Stomach (tissue), 9 donors: ENCODE results near the gene PYHIN1. TPM values are rescaled to one million over a fixed set of nuclear protein-coding genes. Genes with fewer than 3 reads are reported as not detected.
A peak's percentile ranks its signal among the peaks of the same experiment; 100 is the strongest.

ENCODE experiments used
- DNase-seq, 2 donors: peaks; one replicate each; pipeline versions ENCODE4 v3.0.0 to v3.0.0-alpha.2; 2013 to 2019
- H3K27ac ChIP-seq, 5 donors: fragments of 200-600 bp in 4 of 5; sonication (generic) in 4 of 5; one replicate each; pipeline ENCODE4 v1.5.1; 2013 to 2019; ENCODE audit warnings: mild to moderate bottlenecking in 1 of 5, moderate library complexity in 1 of 5
- H3K27me3 ChIP-seq, 3 donors: fragments of 200-600 bp; sonication (generic); one replicate each; pipeline ENCODE4 v1.5.1; 2017 to 2019; ENCODE audit warnings: mixed run types in 1 of 3
- H3K36me3 ChIP-seq, 4 donors: fragments of 200-600 bp; sonication (generic); 1 replicate in 3 of 4; 2 replicates in 1 of 4; pipeline ENCODE4 v1.5.1; 2016 to 2019
- H3K4me1 ChIP-seq, 4 donors: fragments of 200-600 bp; sonication (generic); one replicate each; pipeline ENCODE4 v1.5.1; 2016 to 2019
- H3K4me3 ChIP-seq, 4 donors: fragments of 200-600 bp; sonication (generic) in 3 of 4; one replicate each; pipeline ENCODE4 v1.5.1; 2016 to 2019; ENCODE audit warnings: mild to moderate bottlenecking in 1 of 4
- H3K9me3 ChIP-seq, 4 donors: fragments of 200-600 bp; sonication (generic); one replicate each; pipeline ENCODE4 v1.5.1; 2016 to 2019
- EP300 ChIP-seq: sonication (generic); formaldehyde crosslinking; IDR thresholded peaks from one replicate; pipeline ENCODE4 v1.6.1; 2017; ENCODE audit warnings: antibody characterized with exemption
- POLR2A ChIP-seq, 4 donors: fragments of 450-650 bp; IDR thresholded peaks; one replicate each; pipeline ENCODE4 v1.6.1; 2016; ENCODE audit warnings: antibody characterized with exemption in 4 of 4, control low read depth in 2 of 4, mild to moderate bottlenecking in 1 of 4, moderate library complexity in 1 of 4
- POLR2AphosphoS5 ChIP-seq, 3 donors: sonication (generic); formaldehyde crosslinking; IDR thresholded peaks; one replicate each; pipeline ENCODE4 v1.6.1; 2016; ENCODE audit warnings: antibody characterized with exemption in 3 of 3
- WGBS, 5 donors: extraction: QIAGEN DNeasy Blood & Tissue Kit in 3 of 5; methylation state at CpG; one replicate each; pipeline versions ENCODE4 v1.1.5 to v1.1.7; 2013 to 2018; 5-methylcytosine and 5-hydroxymethylcytosine counted together
- intact Hi-C: fragments of 100-400 bp; cut with DNase I; formaldehyde crosslinking; loops from one replicate; pipeline ENCODE4 v1.15.1; 2023; ENCODE audit warnings: low total_unique reads
- polyA plus RNA-seq, 3 donors: library from polyadenylated mRNA; stranded (reverse); fragments of 200-250 nt; gene quantifications; one replicate each; pipeline ENCODE4 v1.2.3, GENCODE V29; 2013
- total RNA-seq, 5 donors: library from RNA; depleted of rRNA; stranded (reverse); fragments of >200 nt; gene quantifications; one replicate each; pipeline versions ENCODE4 v1.1.0 to v1.2.3, GENCODE V29; 2014 to 2016
- TF ChIP-seq, protein P1 (sequence below), 7 experiments: fragments of 450-650 bp in 4 of 7; fragments of 200-600 bp in 3 of 7; sonication (generic) in 3 of 7; IDR thresholded peaks; one replicate each; pipeline ENCODE4 v1.5.1; 2016 to 2019; ENCODE audit warnings: antibody characterized with exemption in 7 of 7, control low read depth in 2 of 7, mild to moderate bottlenecking in 1 of 7
- donor health status: healthy with polysubstance abuse.
- donor health status: Bipolar disorder and iron deficiency.
- donor health status: healthy.

Gene PYHIN1
- total and polyA plus RNA-seq, 8 donors, result 0.25 to 79.9 (median 2.3) TPM; not detected in 1

DNA sequence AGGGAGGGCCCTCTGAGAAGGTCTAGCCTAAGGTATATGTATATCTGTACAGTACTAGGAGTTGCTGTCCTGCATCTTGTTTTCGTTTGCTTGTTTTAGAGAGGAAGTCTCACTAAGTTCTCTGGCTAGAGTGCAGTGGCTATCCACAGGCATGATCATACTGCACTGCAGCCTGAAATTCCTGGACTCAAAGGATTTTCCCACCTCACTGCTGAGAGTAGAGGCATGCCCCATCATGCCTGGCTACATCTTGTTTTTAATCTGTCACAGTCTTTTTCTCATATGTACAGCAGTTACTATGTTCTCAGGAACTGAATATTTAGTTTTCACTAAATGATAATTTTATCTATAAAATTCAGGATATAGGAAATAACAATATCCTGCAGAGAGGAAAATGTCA, 15.3 kb upstream of the PYHIN1 start:
- Histone ChIP-seq H3K27me3 (no peaks in the 10 kb centered on the region), H3K27ac (no peak overlapping the region), H3K36me3 (no peaks in the 10 kb centered on the region), H3K9me3 (peaks cover 0 to 31% (median 16%) of the 10 kb centered on the region in 4 donors), H3K4me1 (no peaks in the 10 kb centered on the region), H3K4me3 (no peak overlapping the region)
- 44 to 65% (median 57%) methylated on average over 1 of the region's 1 CpG for WGBS, 5 donors
- TF ChIP-seq EP300 (no peak), POLR2A (IDR thresholded peaks at IDR 0.05) (no peak), POLR2AphosphoS5 (IDR thresholded peaks at IDR 0.05) (no peak)
- TF ChIP-seq, protein P1, sequence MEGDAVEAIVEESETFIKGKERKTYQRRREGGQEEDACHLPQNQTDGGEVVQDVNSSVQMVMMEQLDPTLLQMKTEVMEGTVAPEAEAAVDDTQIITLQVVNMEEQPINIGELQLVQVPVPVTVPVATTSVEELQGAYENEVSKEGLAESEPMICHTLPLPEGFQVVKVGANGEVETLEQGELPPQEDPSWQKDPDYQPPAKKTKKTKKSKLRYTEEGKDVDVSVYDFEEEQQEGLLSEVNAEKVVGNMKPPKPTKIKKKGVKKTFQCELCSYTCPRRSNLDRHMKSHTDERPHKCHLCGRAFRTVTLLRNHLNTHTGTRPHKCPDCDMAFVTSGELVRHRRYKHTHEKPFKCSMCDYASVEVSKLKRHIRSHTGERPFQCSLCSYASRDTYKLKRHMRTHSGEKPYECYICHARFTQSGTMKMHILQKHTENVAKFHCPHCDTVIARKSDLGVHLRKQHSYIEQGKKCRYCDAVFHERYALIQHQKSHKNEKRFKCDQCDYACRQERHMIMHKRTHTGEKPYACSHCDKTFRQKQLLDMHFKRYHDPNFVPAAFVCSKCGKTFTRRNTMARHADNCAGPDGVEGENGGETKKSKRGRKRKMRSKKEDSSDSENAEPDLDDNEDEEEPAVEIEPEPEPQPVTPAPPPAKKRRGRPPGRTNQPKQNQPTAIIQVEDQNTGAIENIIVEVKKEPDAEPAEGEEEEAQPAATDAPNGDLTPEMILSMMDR (IDR thresholded peaks at IDR 0.05), result no peak
- intact Hi-C loops, result no loop called here
- no peak for DNase-seq

DNA sequence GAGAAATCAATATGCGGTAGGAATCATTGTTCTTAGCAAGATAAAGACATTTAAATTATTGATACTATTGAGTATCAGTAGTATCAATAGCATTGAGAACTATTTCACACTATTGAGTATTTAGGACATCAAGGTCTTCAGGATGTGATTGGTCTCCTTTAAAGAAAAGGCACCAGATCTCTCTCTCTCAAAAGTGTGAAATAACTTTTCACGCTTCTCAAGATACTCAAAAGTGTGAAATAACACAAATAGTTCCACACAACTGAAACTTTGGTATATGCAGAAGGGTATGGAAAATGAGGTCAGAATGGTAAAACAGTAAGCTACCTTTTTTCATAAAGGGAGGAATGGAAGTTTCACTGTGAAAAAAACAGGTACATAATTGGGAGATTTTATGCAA, 6.7 kb upstream of the PYHIN1 start:
- Histone ChIP-seq H3K4me3 (no peak overlapping the region), H3K4me1 (no peaks in the 10 kb centered on the region), H3K9me3 (peaks cover 0 to 35% (median 14%) of the 10 kb centered on the region in 4 donors), H3K27ac (no peak overlapping the region), H3K27me3 (no peaks in the 10 kb centered on the region), H3K36me3 (no peaks in the 10 kb centered on the region)
- intact Hi-C loops, result no loop called here
- 44 to 89% (median 78%) methylated on average over 2 of the region's 2 CpGs for WGBS, 5 donors
- TF ChIP-seq POLR2AphosphoS5 (IDR thresholded peaks at IDR 0.05) (no peak), POLR2A (IDR thresholded peaks at IDR 0.05) (no peak), EP300 (no peak)
- TF ChIP-seq, protein P1 (IDR thresholded peaks at IDR 0.05), result no peak
- DNase-seq, result no peak

DNA sequence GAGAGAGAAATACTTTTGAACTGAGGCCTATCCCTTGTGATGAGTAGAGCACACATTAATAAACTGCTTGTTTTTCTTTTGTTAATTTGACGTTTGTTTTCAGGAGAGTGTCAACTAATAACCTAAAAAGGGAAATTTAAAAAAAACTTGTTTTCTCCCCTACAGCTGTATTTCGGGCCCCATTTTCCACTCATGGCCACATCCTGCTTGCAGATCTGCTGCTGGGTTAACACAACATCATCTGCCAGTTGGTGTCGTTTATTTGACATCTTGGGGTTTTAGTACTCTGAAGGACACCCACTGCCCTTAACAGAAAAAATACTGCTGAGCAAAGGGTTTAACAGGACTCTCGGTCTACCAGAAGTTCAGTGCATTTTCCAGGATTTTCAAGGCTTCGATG, 848 bp upstream of the PYHIN1 start:
- Histone ChIP-seq H3K4me3 (no peak overlapping the region), H3K4me1 (no peaks in the 10 kb centered on the region), H3K27me3 (no peaks in the 10 kb centered on the region), H3K27ac (no peak overlapping the region), H3K36me3 (no peaks in the 10 kb centered on the region), H3K9me3 (peaks cover 0 to 20% (median 9%) of the 10 kb centered on the region in 4 donors)
- peak in 1 of 2 donors; percentile 37 for DNase-seq
- 69 to 75% (median 70%) methylated on average over 5 of the region's 5 CpGs for WGBS, 5 donors
- intact Hi-C loops, result no loop called here
- no peak for TF ChIP-seq EP300
- TF ChIP-seq POLR2A (IDR thresholded peaks at IDR 0.05), result no peak
- TF ChIP-seq, protein P1 (IDR thresholded peaks at IDR 0.05), result no peak
- no peak for TF ChIP-seq POLR2AphosphoS5 (IDR thresholded peaks at IDR 0.05)

DNA sequence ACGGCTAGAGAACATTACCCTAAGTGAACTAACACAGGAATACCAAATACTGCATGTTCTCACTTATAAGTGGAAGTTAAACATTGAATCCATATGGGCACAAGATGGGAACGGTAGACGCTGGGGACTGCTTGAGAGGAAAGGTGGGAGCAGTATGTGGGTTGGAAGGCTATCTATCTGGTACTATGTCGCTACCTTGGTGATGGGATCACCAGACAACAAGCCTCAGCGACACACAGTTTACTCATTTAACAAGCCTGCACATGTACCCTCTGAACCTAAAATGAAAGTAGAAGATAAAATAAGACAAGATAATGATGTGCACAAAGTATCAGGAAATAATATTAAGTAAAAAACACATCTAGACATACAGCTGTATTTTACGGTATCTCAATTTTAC, 819 bp downstream of the PYHIN1 start:
- Histone ChIP-seq H3K4me3 (peak overlapping the region in 2 of 4 donors; percentile 17 to 22), H3K27ac (peak overlapping the region in 1 of 5 donors; percentile 17)
- intact Hi-C loops, result no loop called here

More for the DNA sequence above, 819 bp downstream of the PYHIN1 start:
- Histone ChIP-seq H3K36me3 (no peaks in the 10 kb centered on the region), H3K9me3 (peaks cover 0 to 12% (median 4%) of the 10 kb centered on the region in 4 donors), H3K27me3 (no peaks in the 10 kb centered on the region), H3K4me1 (no peaks in the 10 kb centered on the region)
- no peak for DNase-seq
- 68 to 91% (median 82%) methylated on average over 6 of the region's 6 CpGs for WGBS, 5 donors
- TF ChIP-seq POLR2AphosphoS5 (IDR thresholded peaks at IDR 0.05) (no peak), EP300 (no peak), POLR2A (IDR thresholded peaks at IDR 0.05) (no peak)
- TF ChIP-seq, protein P1 (IDR thresholded peaks at IDR 0.05), result no peak
